Tibial artery (tissue), 4 donors: ENCODE data around the gene DCTPP1.

Experiments used
- DNase-seq, 2 donors: peaks; one replicate each; pipeline ENCODE4 v3.0.0-alpha.2; 2019
- H3K27ac ChIP-seq, 2 donors: fragments of 200-600 bp; sonication (generic) in 1 of 2; 1 replicate in 1 of 2; 2 replicates in 1 of 2; pipeline ENCODE4 v1.5.1; 2018 to 2019; ENCODE audit warnings: mild to moderate bottlenecking in 1 of 2
- H3K27me3 ChIP-seq, 2 donors: fragments of 200-600 bp; sonication (generic) in 1 of 2; one replicate each; pipeline versions ENCODE4 v1.5.1 to v1.6.0; 2016 to 2019
- H3K36me3 ChIP-seq, 3 donors: fragments of 200-600 bp; sonication (generic) in 2 of 3; one replicate each; pipeline ENCODE4 v1.5.1; 2016 to 2019; ENCODE audit warnings: mild to moderate bottlenecking in 2 of 3
- H3K4me1 ChIP-seq, 4 donors: fragments of 200-600 bp; sonication (generic) in 2 of 4; 1 replicate in 3 of 4; 2 replicates in 1 of 4; pipeline ENCODE4 v1.5.1; 2016 to 2019
- H3K4me3 ChIP-seq, 2 donors: fragments of 200-600 bp; sonication (generic) in 1 of 2; 1 replicate in 1 of 2; 2 replicates in 1 of 2; pipeline ENCODE4 v1.5.1; 2018 to 2019; ENCODE audit warnings: mild to moderate bottlenecking in 2 of 2
- H3K9me3 ChIP-seq, 3 donors: fragments of 200-600 bp; sonication (generic) in 1 of 3; one replicate each; pipeline ENCODE4 v1.5.1; 2016 to 2019
- intact Hi-C: fragments of 100-400 bp; cut with DNase I; formaldehyde crosslinking; loops from one replicate; pipeline ENCODE4 v1.15.0; 2023; ENCODE audit warnings: low total_unique reads
- TF ChIP-seq, protein P1 (sequence below), 2 experiments: fragments of 200-600 bp in 1 of 2; fragments of 450-650 bp in 1 of 2; IDR thresholded peaks; one replicate each; pipeline ENCODE4 v1.5.1; 2017 to 2019; ENCODE audit warnings: antibody characterized with exemption in 2 of 2, mild to moderate bottlenecking in 1 of 2, moderate library complexity in 1 of 2

DCTPP1 gene

DNA sequence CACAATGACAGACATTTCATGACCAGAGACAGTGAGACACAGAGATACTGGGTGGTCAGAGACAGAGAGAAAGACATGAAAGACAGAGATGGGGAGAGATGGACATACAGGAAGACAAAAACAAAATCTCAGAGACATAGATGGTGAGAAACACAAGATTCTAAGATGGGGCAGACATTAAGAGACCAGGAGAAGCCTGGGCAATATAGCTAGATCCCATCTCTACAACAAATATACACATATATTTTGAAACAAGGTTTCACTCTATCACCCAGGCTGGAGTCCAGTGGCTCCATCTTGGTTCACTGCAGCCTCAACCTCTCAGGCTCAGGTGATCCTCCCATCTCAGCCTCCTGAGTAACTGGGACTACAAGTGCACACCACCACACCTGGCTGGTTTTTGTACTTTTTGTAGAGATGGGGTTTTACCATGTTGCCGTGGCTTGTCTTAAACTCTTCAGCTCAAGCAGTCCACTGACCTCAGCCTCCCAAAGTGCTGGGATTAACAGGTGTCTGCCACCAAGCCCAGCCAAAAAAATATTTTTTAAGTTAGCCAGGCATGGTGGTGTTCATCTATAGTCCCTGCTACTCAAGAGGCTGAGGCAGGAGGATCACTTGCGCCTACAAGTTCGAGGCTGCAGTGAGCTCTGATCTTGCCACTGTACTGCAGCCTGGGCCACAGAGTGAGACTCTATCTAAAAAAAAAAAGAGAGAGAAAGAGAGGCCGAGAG is 49.6 kb downstream of the DCTPP1 start:
- intact Hi-C loops = no loop called here
- Histone ChIP-seq H3K27ac (no peak overlapping the region), H3K27me3 (no peaks in the 10 kb centered on the region), H3K9me3 (no peaks in the 10 kb centered on the region), H3K4me1 (peaks cover 0 to 26% (median 15%) of the 10 kb centered on the region in 4 donors), H3K36me3 (no peaks in the 10 kb centered on the region), H3K4me3 (no peak overlapping the region)
- TF ChIP-seq, protein P1, sequence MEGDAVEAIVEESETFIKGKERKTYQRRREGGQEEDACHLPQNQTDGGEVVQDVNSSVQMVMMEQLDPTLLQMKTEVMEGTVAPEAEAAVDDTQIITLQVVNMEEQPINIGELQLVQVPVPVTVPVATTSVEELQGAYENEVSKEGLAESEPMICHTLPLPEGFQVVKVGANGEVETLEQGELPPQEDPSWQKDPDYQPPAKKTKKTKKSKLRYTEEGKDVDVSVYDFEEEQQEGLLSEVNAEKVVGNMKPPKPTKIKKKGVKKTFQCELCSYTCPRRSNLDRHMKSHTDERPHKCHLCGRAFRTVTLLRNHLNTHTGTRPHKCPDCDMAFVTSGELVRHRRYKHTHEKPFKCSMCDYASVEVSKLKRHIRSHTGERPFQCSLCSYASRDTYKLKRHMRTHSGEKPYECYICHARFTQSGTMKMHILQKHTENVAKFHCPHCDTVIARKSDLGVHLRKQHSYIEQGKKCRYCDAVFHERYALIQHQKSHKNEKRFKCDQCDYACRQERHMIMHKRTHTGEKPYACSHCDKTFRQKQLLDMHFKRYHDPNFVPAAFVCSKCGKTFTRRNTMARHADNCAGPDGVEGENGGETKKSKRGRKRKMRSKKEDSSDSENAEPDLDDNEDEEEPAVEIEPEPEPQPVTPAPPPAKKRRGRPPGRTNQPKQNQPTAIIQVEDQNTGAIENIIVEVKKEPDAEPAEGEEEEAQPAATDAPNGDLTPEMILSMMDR (IDR thresholded peaks at IDR 0.05) = no peak
- DNase-seq = no peak

DNA sequence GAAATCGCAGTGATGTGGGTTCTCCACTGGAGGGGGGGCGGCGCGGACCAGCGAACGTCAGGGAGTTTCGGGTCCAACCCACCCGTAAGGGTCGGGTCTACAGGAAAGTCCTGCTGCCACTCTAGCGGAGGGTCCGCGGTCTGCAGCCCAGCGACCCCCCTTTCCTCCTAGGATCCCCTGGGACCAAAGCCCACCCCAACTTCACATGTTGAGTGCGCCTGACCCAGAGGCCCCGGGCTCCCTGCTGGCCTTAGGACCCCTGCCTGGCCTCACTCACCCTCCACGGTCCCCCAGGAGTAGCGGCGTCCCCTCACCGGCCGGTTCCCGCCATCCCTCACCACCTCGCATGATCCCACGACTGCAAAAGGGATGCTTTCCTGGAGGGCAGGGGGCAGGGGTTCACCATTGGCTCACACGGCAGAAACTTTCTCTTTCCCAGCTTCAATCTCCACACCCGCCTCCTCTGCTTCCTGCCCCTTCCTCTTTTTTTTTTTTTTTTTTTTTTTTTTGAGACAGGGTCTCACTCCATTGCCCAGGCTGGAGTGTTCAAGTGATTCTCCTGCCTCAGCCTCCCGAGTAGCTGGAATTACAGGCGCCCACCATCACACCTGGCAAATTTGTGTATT is 50.6 kb downstream of the DCTPP1 start:
- H3K4me3 ChIP-seq = peak overlapping the region; percentile 70 to 91
- H3K27ac ChIP-seq = peak overlapping the region; percentile 99 to 100
- H3K4me1 ChIP-seq = peaks cover 0 to 26% (median 15%) of the 10 kb centered on the region in 4 donors
- TF ChIP-seq, protein P1 (IDR thresholded peaks at IDR 0.05) = no peak
- DNase-seq = no peak
- no peaks in the 10 kb centered on the region for H3K9me3 ChIP-seq
- H3K36me3 ChIP-seq = no peaks in the 10 kb centered on the region
- no peaks in the 10 kb centered on the region for H3K27me3 ChIP-seq
- intact Hi-C loops = loop anchor here (2.0 kb wide), 1 partner anchor 16 kb away; the partner anchor contains the start of gene ZNF48

DNA sequence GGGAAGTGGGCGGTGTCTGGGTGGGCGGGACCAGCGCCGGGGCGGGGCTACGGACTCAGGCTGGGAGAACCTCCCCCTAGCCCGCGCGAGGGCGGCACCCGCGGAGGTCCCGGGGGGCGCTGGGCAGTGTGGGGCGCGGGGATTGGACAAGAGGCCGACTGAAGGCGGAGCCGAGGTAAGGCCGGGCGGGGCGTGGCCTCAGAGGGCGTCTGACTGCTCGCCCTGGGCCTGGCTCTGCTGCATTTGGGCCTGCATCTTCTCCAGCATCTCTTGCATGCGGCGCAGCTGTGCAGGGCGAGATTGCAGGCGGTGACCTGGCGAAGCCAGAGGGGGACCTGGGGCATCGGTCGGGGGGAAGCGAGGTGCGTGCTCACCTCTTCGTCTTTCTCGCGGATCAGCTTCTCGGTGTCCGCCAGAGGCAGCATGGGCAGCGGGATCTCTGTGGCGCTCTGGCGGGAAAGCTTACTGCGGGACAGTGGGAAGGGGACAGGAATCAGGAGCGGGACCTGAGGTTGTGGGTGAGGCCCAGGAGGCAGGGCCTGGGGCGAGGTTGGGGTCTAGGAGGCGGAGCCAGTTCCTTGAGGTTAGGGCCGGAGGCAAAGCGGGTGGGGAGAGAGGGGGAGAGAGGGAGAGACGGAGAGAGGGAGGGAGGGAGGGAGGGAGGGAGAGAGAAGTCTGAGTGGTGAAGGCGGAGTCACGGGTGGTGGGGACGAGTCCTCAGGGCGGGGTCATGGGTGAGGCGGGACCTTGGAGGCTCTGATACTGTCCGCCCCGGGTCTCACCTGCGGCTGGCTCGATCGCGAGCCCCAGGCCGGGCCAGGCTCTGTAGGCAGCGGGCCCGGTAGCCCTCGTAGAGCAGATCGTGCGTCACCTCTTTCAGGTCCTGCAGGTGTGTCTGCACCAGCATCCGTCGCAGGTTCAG is 51.3 kb downstream of the DCTPP1 start:
- intact Hi-C loops = loop anchor here (2.0 kb wide), 1 partner anchor 16 kb away; the partner anchor contains the start of gene ZNF48
- Histone ChIP-seq H3K27me3 (no peaks in the 10 kb centered on the region), H3K4me3 (peak overlapping the region; percentile 70 to 91), H3K9me3 (no peaks in the 10 kb centered on the region), H3K27ac (peak overlapping the region; percentile 99 to 100), H3K36me3 (no peaks in the 10 kb centered on the region), H3K4me1 (peaks cover 0 to 26% (median 15%) of the 10 kb centered on the region in 4 donors)
- TF ChIP-seq, protein P1 (IDR thresholded peaks at IDR 0.05) = no peak
- peak; percentile 98 to 100 for DNase-seq

DNA sequence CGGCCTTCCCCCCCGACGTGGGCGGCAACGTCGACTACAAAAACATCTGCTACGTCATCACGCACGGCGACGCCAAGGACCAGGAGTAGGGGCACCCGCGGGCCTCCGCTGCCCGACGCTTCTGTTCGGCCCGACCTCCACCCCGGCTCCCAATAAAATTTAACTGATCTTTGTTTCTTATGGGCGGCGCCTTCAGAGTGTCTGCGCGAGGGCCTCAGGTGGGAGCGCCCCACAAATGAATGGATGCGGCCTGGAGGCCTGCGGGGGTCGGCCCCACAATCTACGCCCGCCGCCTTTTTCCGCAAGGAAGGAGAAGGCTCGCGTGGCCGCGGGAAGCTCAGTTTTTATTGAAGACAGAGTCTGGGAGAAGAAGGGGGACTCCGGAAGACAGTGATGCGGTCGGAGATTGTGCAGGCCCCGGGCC is 52.0 kb downstream of the DCTPP1 start:
- H3K9me3 ChIP-seq = no peaks in the 10 kb centered on the region
- no peaks in the 10 kb centered on the region for H3K36me3 ChIP-seq
- TF ChIP-seq, protein P1 (IDR thresholded peaks at IDR 0.05) = peak in 1 of 2 experiments; percentile 7
- peak overlapping the region; percentile 70 to 91 for H3K4me3 ChIP-seq
- H3K27me3 ChIP-seq = no peaks in the 10 kb centered on the region
- H3K27ac ChIP-seq = peak overlapping the region; percentile 99 to 100
- DNase-seq = peak; percentile 97
- peaks cover 0 to 26% (median 15%) of the 10 kb centered on the region in 4 donors for H3K4me1 ChIP-seq
- intact Hi-C loops = loop anchor here (2.0 kb wide), 1 partner anchor 17 kb away; the partner anchor contains the start of gene ZNF48
